Spleen (tissue), 13 donors: Measurements from ENCODE around the gene PTPRE. TPM values are rescaled to one million over a fixed set of nuclear protein-coding genes. Genes with fewer than 3 reads are reported as not detected.
A peak's percentile ranks its signal among the peaks of the same experiment; 100 is the strongest.

Experiments used
- DNase-seq: peaks from one replicate; pipeline ENCODE4 v3.0.0-alpha.2; 2020
- H3K27ac ChIP-seq, 8 donors: fragments of 200-600 bp; sonication (generic) in 7 of 8; 1 replicate in 4 of 8; 2 replicates in 4 of 8; pipeline versions ENCODE4 v1.5.0 to v1.8.0; 2016 to 2021; ENCODE audit warnings: inconsistent platforms in 4 of 8, mild to moderate bottlenecking in 4 of 8, moderate library complexity in 1 of 8
- H3K27me3 ChIP-seq, 7 donors: fragments of 200-600 bp; sonication (generic) in 6 of 7; replicated peaks in 1 of 7; 1 replicate in 4 of 7; 2 replicates in 3 of 7; pipeline versions ENCODE4 v1.5.0 to v1.8.0; 2016 to 2021; ENCODE audit warnings: inconsistent platforms in 3 of 7, mild to moderate bottlenecking in 1 of 7
- H3K36me3 ChIP-seq, 6 donors: fragments of 200-600 bp; sonication (generic) in 5 of 6; 1 replicate in 4 of 6; 2 replicates in 2 of 6; pipeline versions ENCODE4 v1.5.0 to v1.8.0; 2016 to 2021; ENCODE audit warnings: inconsistent platforms in 2 of 6
- H3K4me1 ChIP-seq, 6 donors: fragments of 200-600 bp; sonication (generic) in 5 of 6; 1 replicate in 3 of 6; 2 replicates in 3 of 6; pipeline versions ENCODE4 v1.5.0 to v1.8.0; 2016 to 2021; ENCODE audit warnings: inconsistent platforms in 3 of 6
- H3K4me3 ChIP-seq, 8 donors: fragments of 200-600 bp; sonication (generic) in 7 of 8; 1 replicate in 4 of 8; 2 replicates in 4 of 8; pipeline versions ENCODE4 v1.5.0 to v1.8.0; 2016 to 2021; ENCODE audit warnings: inconsistent platforms in 4 of 8, mild to moderate bottlenecking in 4 of 8, moderate library complexity in 2 of 8
- H3K9me3 ChIP-seq, 8 donors: fragments of 200-600 bp; sonication (generic) in 7 of 8; 1 replicate in 4 of 8; 2 replicates in 4 of 8; pipeline versions ENCODE4 v1.5.0 to v1.8.0; 2016 to 2021; ENCODE audit warnings: inconsistent platforms in 4 of 8
- CTCF ChIP-seq, 11 experiments: fragments of 200-600 bp in 7 of 11; fragments of 450-650 bp in 4 of 11; sonication (generic) in 4 of 11; IDR thresholded peaks in 8 of 11; conservative IDR thresholded peaks in 3 of 11; 1 replicate in 7 of 11; 2 replicates in 4 of 11; pipeline versions ENCODE4 v1.4.0 to v1.8.0; 2016 to 2021; ENCODE audit warnings: antibody characterized with exemption in 11 of 11, inconsistent platforms in 4 of 11, mild to moderate bottlenecking in 1 of 11
- POLR2A ChIP-seq, 3 donors: fragments of 450-650 bp; IDR thresholded peaks; one replicate each; pipeline ENCODE4 v1.5.1; 2017; ENCODE audit warnings: antibody characterized with exemption in 3 of 3, mild to moderate bottlenecking in 1 of 3
- POLR2AphosphoS5 ChIP-seq, 3 donors: sonication (generic); formaldehyde crosslinking; IDR thresholded peaks; one replicate each; pipeline ENCODE4 v1.5.1; 2017; ENCODE audit warnings: antibody characterized with exemption in 3 of 3
- WGBS, 5 donors: extraction: QIAGEN DNeasy Blood & Tissue Kit in 3 of 5; methylation state at CpG; one replicate each; pipeline versions ENCODE4 v1.1.5 to v1.1.7; 2013 to 2018; 5-methylcytosine and 5-hydroxymethylcytosine counted together
- intact Hi-C: fragments of 100-400 bp; cut with DNase I; formaldehyde crosslinking; loops from one replicate; pipeline ENCODE4 v1.15.0; 2023; ENCODE audit warnings: low total_unique reads
- long read RNA-seq, 2 donors: transcript quantifications; one replicate each; lab custom pipeline, GENCODE V29; 2026
- polyA plus RNA-seq, 3 donors: library from polyadenylated mRNA; stranded (reverse); fragments of 200-250 nt; gene quantifications; one replicate each; pipeline ENCODE4 v1.2.1, GENCODE V29; 2013
- total RNA-seq, 7 donors: library from RNA; depleted of rRNA in 3 of 7; stranded (reverse); fragments of >200 nt in 3 of 7; fragmentation: NEBNext Ultra II Directional in 4 of 7; extraction: Animal tissue kit (Norgen Biotek cat#: 25700) in 4 of 7; gene quantifications; one replicate each; pipeline versions ENCODE4 v1.1.0 to v1.2.1, GENCODE V29; 2016 to 2021
- donor health status: healthy with polysubstance abuse.
- donor health status: DM: no; HTN: no; CAD: no; lungs with moderate emphysema.
- donor health status: DM: no; HTN: no; CAD: no.
- donor health status: Bipolar disorder and iron deficiency.
- donor health status: healthy.
- donor health status: DM: no; HTN: no; CAD: no.
- donor health status: DM: yes; HTN: yes; CAD: no.

PTPRE gene
- total RNA-seq = 100 to 1,000 TPM in 2 of 7 donors, 10 to 100 TPM in 5; 63.7 to 133 (median 82.9) TPM
- 10 to 100 TPM in 1 of 3 donors, 1 to 10 TPM in 2; 6.2 to 10.9 (median 8.4) TPM for polyA plus RNA-seq
- long read RNA-seq, donor 1, partial matches to known transcripts = 14 of 14 reads
- long read RNA-seq, donor 1, other reads (novel, unspliced or antisense) = 0 of 14 reads
- long read RNA-seq, donor 2, full-length matches to known transcripts = 3 of 3 reads
- long read RNA-seq, donor 2, partial matches to known transcripts = 0 of 3 reads
- long read RNA-seq, donor 2, other reads (novel, unspliced or antisense) = 0 of 3 reads

GRCh38 chr10:127906548-127907377 is at the start of gene PTPRE:
PTPRE (plus strand) TSS chr10:127907103; CDS start chr10:128040882, 133,779 bp downstream.
- 6 to 64% (median 10%) methylated on average over 6 to 78 of the region's 78 CpGs for WGBS, 5 donors
- Histone ChIP-seq H3K4me1 (peaks cover 0 to 42% (median 26%) of the 10 kb centered on the region in 6 donors), H3K27me3 (peaks cover 0 to 28% (median 5%) of the 10 kb centered on the region in 7 donors), H3K9me3 (peaks cover 0 to 4% (median 0%) of the 10 kb centered on the region in 8 donors), H3K27ac (peak within 1 kb of the TSS; percentile 19 to 85 (median 82)), H3K4me3 (peak within 1 kb of the TSS; percentile 62 to 83 (median 70)), H3K36me3 (no peaks in the 10 kb centered on the region)
- intact Hi-C loops = loop anchor here (2.0 to 5.0 kb wide), 2 partner anchors 104 to 161 kb away; no protein-coding TSS in a partner anchor
- TF ChIP-seq CTCF (IDR thresholded peaks at IDR 0.05 in 8 of 11, conservative IDR thresholded peaks at IDR 0.05 in 3 of 11) (peak in 10 of 11 experiments; percentile 47 to 92 (median 88)), POLR2AphosphoS5 (IDR thresholded peaks at IDR 0.05) (peak in 2 of 3 donors; percentile 24 to 28), POLR2A (IDR thresholded peaks at IDR 0.05) (no peak)
- peak; percentile 96 for DNase-seq

- DNase-seq = no peak
- intact Hi-C loops = no loop called here
- no peak for TF ChIP-seq POLR2AphosphoS5 (IDR thresholded peaks at IDR 0.05)
- no peak for TF ChIP-seq POLR2A (IDR thresholded peaks at IDR 0.05)
- no peak for TF ChIP-seq CTCF (IDR thresholded peaks at IDR 0.05 in 8 of 11, conservative IDR thresholded peaks at IDR 0.05 in 3 of 11)
These were observed 46.3 kb upstream of the PTPRE start for GRCh38 chr10:127860592-127860991.

GRCh38 chr10:127863231-127863825 is 43.6 kb upstream of the PTPRE start:
- TF ChIP-seq POLR2AphosphoS5 (IDR thresholded peaks at IDR 0.05) (no peak), POLR2A (IDR thresholded peaks at IDR 0.05) (no peak), CTCF (IDR thresholded peaks at IDR 0.05 in 8 of 11, conservative IDR thresholded peaks at IDR 0.05 in 3 of 11) (no peak)
- Histone ChIP-seq H3K9me3 (peaks cover 0 to 19% (median 15%) of the 10 kb centered on the region in 8 donors), H3K27ac (no peak overlapping the region), H3K4me3 (no peak overlapping the region), H3K27me3 (no peaks in the 10 kb centered on the region), H3K4me1 (no peaks in the 10 kb centered on the region), H3K36me3 (no peaks in the 10 kb centered on the region)
- intact Hi-C loops = no loop called here
- WGBS, 5 donors = 91 to 96% (median 94%) methylated on average over 6 of the region's 6 CpGs
- peak; percentile 27 for DNase-seq

More at GRCh38 chr10:127860592-127860991, 46.3 kb upstream of the PTPRE start:
- H3K4me1 ChIP-seq = peaks cover 0 to 1% (median 0%) of the 10 kb centered on the region in 6 donors
- H3K36me3 ChIP-seq = no peaks in the 10 kb centered on the region
- WGBS, 5 donors = 89 to 96% (median 92%) methylated on average over 6 of the region's 6 CpGs
- H3K27me3 ChIP-seq = no peaks in the 10 kb centered on the region
- H3K9me3 ChIP-seq = peaks cover 0 to 19% (median 15%) of the 10 kb centered on the region in 8 donors
- H3K27ac ChIP-seq = no peak overlapping the region
- H3K4me3 ChIP-seq = no peak overlapping the region
